GM13976 (cell line): ENCODE results near the gene FGF21.

ENCODE experiments used
- DNase-seq: peaks from one replicate; pipeline ENCODE4 v3.0.0; 2012; ENCODE audit warnings: low spot score
- in situ Hi-C: fragments of 300-500 bp; cut with MboI; formaldehyde crosslinking; loops from one replicate; pipeline ENCODE4 v1.12.0; 2022; ENCODE audit warnings: low sequenced_read_pairs, mixed read lengths, inconsistent platforms; ENCODE audit not compliant: unreplicated experiment
- TF ChIP-seq, protein P1 (sequence below): IDR thresholded peaks from 2 replicates; pipeline ENCODE4 v1.5.1; 2012; ENCODE audit warnings: borderline replicate concordance, mild to moderate bottlenecking; ENCODE audit not compliant: insufficient read depth; ENCODE audit errors: extremely low read depth, missing control alignments, control extremely low read depth

FGF21 gene

DNA sequence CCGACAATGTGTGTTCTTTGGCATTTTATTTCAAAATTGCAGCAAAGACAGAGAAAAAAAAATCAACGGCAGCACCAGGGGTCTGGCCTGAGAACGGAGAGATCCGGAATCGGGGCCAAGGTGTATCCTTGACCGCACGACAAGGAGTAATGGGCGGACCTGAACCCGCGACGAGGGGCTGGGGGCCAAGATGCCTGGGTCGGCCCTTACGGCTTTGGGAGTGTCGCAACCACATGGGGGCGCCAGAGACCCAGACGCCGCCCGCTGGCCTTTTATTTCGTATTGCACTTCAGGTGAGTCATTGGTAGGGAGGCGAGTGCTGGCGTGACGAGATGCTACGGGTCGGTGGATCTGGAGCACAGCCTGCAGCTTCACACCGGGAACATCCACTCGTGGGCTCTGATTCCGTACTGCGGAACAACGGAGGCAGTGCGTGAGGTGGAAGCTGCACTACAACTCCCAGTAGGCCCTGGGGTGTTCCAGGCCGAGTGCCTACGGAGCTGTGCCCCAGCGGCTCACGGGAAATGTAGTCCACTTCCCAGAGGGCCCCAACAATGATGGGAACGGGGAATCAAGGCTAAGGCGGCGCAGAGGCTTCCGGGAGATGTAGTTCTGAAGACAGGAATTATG lies 39.8 kb downstream of the FGF21 start:
- in situ Hi-C loops = no loop called here
- peak; percentile 95 for DNase-seq
- TF ChIP-seq, protein P1, sequence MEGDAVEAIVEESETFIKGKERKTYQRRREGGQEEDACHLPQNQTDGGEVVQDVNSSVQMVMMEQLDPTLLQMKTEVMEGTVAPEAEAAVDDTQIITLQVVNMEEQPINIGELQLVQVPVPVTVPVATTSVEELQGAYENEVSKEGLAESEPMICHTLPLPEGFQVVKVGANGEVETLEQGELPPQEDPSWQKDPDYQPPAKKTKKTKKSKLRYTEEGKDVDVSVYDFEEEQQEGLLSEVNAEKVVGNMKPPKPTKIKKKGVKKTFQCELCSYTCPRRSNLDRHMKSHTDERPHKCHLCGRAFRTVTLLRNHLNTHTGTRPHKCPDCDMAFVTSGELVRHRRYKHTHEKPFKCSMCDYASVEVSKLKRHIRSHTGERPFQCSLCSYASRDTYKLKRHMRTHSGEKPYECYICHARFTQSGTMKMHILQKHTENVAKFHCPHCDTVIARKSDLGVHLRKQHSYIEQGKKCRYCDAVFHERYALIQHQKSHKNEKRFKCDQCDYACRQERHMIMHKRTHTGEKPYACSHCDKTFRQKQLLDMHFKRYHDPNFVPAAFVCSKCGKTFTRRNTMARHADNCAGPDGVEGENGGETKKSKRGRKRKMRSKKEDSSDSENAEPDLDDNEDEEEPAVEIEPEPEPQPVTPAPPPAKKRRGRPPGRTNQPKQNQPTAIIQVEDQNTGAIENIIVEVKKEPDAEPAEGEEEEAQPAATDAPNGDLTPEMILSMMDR = peak; percentile 80

DNA sequence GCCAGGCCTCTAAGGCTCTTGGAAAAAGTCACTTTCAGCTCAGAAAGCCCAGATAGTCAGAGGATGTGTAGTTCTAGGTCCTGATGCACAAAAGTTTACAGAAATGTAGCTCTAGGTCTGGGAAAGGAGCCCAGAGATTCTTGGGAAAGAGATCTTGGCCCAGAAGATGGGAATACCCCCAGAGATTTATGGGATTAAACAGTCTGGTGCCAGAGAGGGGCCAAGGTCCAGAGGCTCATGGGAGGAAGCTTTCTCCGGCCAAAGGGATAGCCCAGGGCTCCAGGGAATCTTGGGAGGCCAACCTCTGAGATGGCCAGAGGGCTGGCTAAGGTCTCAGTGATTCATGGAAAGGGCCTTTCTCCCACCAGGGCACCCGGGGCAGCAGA lies 40.4 kb downstream of the FGF21 start:
- peak; percentile 34 for DNase-seq
- TF ChIP-seq, protein P1 = no peak
- in situ Hi-C loops = no loop called here

DNA sequence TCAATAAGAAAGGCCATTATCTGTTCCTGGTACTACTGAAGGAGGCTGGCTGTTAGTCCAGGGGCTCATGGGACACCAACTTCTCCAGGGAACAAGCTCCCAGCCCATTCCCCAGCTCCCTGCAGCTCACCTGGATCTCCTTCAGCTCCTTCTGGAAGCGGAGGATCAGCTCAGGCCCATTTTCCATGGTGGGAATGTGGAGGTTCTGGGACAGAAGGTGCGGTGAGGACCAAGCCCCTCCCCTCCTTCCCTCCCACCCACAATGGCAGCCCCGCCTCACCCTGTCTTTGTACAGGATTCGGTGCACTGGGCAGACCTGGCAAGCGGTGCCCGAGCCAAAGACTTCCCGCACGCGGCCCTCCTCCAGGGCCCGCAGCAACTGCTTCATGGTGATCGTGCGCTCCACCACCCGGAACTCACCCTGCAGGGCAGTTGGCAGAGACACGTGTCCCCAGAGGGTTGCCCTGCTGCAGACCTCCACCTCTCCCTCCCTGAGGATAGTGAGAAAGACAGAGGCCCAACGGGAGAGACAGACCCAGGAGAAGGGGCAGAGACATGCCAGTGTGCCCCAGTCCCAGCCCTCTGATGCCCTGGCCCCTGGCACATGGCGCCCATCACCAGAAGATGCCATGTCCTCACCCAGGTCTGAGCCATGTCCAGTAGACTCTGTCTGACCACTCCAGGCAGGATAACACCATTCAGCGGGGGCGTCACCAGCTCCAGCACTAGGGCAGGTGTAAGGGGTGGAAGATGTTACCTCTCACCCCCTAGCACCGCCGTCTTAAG lies 41.2 kb downstream of the FGF21 start:
- peak; percentile 19 for DNase-seq
- TF ChIP-seq, protein P1 = no peak
- in situ Hi-C loops = no loop called here

DNA sequence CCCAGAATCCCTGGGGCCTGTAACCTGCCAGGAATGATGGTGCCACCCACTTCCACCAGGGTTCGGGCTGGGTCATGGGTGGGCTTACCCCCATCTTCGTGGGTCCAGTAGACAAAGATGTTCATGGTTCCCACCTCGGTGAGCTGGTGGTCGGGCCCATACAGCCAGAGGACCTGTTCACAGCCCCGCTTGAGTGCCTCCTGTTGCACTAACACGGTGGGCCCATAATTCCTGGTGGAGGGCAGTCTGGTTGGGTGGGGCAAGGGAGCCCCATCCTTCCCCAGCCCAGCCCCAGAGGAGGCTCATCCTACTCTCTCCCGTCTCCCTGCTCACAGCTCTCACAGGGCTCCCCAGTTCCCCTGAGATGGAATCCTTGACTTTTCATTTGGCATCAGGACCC lies 41.8 kb downstream of the FGF21 start:
- TF ChIP-seq, protein P1 = no peak
- in situ Hi-C loops = no loop called here
- no peak for DNase-seq

DNA sequence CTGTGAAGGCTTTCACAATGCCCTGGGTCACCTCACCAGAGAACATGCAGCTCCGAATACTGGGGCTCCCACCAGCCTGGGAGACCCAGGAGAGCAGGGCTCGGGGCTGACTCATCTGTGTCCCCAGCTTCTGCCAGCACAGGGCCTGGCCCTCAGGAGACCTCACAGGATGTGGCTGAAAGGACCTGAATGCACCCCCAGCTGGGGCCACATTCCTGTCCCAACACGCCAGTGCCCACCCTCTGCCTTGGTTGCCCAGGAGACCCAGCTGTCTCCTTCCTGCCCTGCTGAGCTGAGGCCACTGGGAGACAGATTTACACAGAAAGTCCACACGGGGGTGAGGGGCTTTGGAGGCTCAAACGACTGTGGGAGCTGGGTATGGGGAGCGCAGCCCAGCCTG lies 43.6 kb downstream of the FGF21 start:
- in situ Hi-C loops = no loop called here
- TF ChIP-seq, protein P1 = no peak
- DNase-seq = peak; percentile 28

DNA sequence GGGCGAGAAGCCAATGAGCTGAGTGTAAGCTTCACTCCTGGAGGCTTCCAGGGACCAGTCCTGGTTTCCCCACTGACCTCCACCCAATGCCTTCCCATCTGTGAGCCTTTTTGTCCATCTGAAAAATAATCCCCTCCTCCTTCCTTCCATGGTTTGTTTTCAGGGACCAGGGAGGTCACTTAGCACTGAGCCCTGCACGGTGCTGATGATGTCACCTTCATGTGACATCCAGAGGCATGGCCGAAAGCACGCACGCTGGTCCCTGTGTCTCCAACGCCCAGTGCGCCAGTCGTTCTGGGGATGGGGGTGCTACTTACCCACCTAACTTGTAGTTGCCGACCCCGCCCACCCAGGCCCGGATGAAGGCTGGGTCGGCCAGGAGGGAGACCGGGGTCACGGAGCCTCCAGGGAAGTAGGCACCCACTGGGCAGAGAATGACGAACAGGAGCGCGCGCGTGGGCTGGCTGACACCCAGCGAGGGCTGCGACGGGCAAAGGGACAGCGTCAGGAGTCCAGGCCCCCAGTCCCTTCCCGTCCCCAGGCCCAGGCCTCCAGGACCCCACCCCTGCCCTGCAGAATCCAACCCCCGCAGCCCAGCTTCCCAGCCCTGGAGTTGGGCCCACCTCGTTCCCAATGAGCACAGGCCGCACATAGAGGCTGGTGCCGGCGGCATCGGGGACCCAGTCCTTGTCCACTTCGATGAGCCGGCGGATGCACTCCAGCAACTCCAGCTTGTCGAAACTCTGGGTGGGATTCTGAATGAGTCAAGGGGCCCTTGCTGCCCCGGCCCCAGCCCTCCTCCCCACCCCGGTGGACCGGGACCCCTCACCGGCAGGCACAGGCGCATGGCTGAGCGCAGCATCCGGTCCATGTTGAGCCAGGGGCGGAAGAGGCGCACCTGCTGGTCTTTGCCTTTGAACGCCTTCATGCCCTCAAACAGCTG lies 44.3 kb downstream of the FGF21 start:
- in situ Hi-C loops = no loop called here
- no peak for DNase-seq
- TF ChIP-seq, protein P1 = no peak
